Left renal cortex interstitium (tissue), 4 donors: ENCODE data around the gene PPP6R3. TPM values are rescaled to one million over a fixed set of nuclear protein-coding genes. Genes with fewer than 3 reads are reported as not detected.
"Not testable (repeated sequence)": the region's sequence is repeated elsewhere in the genome, so short reads cannot be mapped to it uniquely, and the experiment has no call there.

Source experiments
- DNase-seq, 4 donors: peaks; one replicate each; pipeline ENCODE4 v3.0.0-alpha.2; 2013; ENCODE audit warnings: low read depth in 4 of 4, low spot score in 2 of 4, missing footprints in 1 of 4
- polyA plus RNA-seq, 4 donors: library from polyadenylated mRNA; unstranded; fragments of 120-200 nt; gene quantifications; one replicate each; pipeline ENCODE4 v1.2.1, GENCODE V29; 2013; ENCODE audit not compliant: insufficient read length in 4 of 4

Gene PPP6R3
- polyA plus RNA-seq, 4 donors, result 83.7 to 128 (median 106) TPM

GRCh38 chr11:68635172-68635571 is 174.6 kb downstream of the PPP6R3 start:
- not testable (repeated sequence) for DNase-seq

DNA sequence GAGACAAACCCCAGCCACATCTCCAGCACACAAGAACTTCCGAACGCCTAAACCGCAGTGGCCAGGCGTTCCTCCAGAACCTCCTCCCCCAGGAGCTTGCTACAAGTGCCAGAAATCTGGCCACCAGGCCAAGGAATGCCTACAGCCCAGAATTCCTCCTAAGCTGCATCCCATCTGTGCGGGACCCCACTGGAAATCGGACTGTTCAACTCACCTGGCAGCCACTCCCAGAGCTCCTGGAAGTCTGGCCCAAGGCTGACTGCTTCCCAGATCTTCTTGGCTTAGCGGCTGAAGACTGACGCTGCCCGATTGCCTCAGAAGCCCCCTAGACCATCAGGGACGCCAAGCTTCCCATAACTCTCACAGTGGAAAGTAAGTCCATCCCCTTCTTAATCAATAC is 175.3 kb downstream of the PPP6R3 start:
- not testable (repeated sequence) for DNase-seq

DNA sequence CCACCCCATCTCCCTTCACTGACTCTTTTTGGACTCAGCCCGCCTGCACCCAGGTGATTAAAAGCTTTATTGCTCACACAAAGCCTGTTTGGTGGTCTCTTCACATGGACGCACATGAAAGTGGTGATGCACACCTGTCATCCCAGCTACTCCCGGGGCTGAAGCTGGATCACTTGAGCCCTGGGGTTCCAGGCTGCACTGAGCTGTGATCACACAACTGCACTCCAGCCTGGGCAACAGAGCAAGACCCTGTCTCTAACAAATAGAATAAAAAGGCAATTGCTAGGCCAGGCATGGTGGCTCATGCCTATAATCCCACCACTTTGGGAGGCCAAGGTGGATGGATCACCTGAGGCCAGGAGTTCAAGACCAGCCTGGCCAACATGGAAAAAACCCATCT is 178.8 kb downstream of the PPP6R3 start:
- not testable (repeated sequence) for DNase-seq

- DNase-seq, result no peak
Observed at GRCh38 chr11:68641880-68642279, 181.3 kb downstream of the PPP6R3 start.

DNA sequence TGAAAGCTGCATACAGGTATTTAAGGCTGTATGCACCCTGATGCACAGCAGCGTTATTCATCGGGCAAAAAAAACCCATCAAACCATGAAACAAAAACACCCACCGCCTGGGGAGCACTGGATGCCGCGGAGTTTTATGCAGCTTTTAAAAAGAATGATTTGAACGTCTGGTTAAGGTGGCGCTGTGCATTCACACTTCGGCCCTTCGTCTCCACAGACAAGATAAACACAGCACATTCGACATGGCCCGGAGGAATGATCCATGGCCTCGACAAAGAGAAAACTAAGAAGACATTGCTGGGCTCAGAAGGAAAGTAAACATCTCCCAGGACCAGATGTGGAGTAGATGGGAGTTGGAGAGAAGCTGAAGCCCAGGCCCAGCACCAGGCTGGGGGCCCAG is 183.0 kb downstream of the PPP6R3 start:
- peak in 1 of 4 donors; percentile 4 for DNase-seq

DNA sequence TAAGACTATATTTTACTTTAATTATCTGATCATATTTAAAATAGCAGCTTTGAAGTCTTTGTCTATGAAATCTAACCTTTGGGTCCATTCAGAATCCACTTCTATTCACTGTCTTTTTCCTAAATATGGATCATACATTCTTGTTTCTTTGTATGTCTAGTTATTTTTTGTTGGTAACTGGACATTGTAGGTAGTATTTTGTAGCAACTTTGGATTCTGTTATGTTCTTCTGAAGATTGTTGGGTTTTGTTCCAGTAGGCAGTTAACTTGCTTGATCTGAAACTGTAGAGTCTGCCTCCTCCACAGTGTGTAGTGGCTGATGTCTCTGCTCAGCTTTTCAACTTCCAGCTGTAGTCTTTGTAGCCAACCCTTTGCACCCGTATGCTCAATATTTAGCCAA is 186.3 kb downstream of the PPP6R3 start:
- no peak for DNase-seq

GRCh38 chr11:68649851-68650555 is 189.5 kb downstream of the PPP6R3 start:
- no peak for DNase-seq

DNA sequence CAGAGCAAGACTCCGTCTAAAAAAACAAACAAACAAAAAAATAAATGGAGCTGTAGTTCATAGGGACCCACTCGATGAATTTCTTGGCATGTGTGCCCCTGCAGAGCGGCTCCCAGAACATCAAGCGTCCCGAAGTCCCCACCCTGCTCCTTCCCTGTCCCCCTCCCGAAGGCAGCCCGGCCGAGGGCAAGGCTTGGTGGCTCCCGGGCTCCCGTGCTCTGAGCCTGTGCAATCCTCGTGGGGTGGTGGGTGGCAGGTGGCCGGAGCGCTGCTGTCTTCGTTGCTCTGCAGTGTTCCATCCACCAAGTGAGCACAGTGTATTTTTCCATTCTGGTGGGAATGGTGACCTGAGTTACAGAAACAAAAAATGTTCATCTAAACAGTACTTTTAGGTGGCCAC is 190.2 kb downstream of the PPP6R3 start:
- no peak for DNase-seq

DNA sequence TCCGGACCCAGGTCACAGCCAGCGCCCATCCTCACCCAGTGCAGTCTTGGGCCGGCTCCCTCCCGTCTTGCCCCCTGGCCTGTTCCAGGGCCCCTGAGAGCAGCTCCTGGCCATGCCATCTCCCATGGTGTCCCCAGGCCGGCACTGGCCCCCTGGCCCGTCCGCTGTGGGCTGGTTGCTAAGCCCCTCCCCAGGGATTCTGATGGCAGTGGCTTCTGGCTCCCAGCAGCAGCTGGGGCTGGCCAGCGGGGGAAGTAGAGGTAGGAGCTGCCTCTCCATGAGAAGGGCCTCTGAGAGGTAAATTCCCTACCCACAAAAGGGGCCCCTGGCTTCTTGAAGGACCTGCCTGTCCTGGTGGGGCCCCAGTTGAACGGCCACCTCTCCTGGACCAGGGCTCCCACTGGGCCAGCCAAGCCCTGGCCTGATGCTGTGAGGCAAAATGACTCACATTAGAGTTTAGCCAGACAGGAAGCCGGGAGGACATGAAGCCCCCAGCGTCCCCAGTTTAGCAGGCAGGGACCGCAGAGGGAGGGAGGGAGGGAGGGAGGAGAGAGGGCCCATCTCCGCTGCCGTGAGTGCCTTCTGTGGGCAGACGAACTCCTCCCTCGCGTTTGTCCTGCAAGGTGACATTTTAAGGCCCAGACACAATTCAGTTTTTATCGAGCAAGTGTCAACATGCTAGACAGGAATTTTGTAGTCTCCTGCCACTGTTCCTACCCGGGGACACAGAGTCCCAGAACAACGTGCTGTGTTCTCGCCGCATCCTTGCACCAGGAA is 190.8 kb downstream of the PPP6R3 start:
- DNase-seq, result no peak

DNA sequence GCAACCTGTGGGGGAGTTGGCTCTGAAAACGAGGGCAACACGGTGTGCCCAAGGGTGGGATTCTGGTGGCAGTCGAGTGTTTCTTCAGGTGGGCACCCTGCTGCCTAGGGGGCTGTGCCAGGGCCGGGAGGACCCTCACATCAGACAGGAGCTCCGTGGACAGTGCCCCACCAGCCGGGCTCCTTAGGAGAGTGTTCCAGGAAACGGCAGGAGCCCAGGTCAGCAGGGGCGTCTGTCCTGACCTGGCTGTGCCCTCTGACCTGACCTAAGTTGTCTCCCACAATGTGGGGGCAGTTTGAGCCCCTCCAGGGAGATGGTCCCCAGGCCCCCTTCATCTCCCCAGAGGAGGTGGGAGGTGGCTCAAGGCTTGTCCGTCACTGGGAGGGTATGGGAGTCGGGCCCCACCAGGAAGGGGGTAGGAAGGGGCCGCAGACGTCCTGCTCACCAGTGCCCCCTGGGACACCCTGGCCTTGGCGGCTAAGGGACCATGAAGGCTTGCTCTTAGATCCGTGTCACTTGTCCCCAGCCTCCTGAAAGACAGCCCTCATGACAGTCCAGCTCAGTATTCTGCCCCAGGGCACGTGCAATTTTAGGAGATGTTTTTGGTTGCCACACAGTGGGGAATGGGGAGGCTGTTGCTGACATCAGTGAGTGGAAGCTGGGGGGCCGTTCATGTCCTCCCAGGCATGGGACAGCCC is 191.6 kb downstream of the PPP6R3 start:
- DNase-seq, result no peak

DNA sequence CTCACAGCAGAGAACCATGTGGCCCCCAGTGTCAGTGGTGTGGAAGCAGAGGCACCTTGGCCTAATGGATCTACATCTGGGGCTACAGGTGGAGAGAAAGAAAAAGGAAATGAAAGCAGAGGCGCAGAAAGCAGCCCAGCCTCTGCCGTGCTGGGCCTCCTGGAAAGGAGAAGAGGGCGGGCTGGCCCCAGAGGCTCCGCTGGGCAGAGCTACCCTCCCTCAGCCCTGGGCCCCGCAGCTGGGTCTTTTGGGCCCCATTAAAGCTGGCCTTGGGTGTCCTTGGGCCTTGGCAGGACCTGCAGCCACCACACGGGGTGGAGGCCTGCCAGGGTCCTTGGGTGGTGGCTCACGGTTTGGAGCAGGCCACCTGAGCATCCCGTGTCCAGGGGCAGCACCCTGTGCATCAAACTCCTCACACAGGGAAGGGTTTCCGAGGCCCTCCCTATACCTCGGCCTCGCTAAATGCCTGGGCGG is 192.2 kb downstream of the PPP6R3 start:
- DNase-seq, result no peak

- no peak for DNase-seq
Observed at GRCh38 chr11:68653486-68654430, 193.2 kb downstream of the PPP6R3 start.

- no peak for DNase-seq
Observed at GRCh38 chr11:68654978-68655377, 194.4 kb downstream of the PPP6R3 start.

DNA sequence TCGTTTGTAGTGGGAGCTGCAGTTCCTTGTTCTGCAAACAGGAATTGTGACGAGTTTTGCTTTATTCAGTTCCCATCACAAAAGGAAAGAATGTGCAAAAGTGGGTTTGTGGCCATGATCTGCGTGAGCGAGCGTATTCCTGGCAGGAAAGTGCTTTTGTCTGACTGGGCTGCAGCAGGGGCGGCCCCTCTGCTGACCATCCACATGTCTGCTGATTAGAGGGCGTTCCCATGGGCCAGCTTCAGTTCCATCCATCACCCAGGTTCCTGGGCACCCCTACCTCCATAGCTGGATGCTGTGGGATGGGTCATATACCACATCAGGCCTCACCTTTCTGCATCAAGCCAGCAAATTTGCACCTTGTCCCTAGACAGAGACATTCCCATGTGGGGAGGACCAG is 194.9 kb downstream of the PPP6R3 start:
- DNase-seq, result no peak

- DNase-seq, result no peak
Observed at GRCh38 chr11:68655806-68656205, 195.3 kb downstream of the PPP6R3 start.

- DNase-seq, result no peak
Observed at GRCh38 chr11:68657021-68657780, 196.6 kb downstream of the PPP6R3 start.

DNA sequence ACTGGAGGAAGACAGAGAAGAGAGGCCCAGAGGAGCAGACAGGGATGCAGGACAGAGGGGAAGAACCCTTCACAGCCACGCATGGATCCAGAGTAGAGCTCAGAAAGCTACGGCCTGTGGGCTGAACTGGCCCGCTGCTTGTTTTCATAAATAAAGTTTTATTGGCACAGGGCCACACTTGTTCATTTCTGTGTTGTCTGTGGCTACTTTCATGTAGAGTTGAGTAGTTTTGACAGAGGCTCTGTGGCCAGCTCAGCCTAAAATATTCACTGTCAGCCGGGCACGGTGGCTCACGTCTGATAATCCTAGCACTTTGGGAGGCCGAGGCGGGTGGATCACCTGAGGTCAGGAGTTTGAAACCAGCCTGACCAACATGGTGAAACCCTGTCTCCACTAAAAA is 197.5 kb downstream of the PPP6R3 start:
- DNase-seq, result no peak

DNA sequence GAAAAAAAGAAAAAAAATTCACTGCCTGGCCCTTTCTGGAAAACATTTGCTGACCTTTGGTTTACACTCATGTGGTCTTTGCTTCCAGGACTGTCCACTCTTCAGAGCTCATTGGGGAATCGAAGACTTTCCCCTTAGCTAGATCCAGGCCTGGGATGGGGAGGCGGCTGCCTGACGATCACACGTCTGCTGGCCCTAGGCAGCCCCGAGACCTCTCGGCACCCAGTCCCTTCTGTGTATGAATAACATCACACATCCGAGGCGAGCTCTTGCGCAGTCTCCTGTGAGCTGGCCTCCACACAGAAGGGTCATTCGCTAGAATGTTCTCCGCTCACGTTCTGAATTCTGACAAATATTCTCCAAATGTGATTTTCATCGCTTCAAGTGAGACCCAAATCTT is 198.1 kb downstream of the PPP6R3 start:
- DNase-seq, result no peak

DNA sequence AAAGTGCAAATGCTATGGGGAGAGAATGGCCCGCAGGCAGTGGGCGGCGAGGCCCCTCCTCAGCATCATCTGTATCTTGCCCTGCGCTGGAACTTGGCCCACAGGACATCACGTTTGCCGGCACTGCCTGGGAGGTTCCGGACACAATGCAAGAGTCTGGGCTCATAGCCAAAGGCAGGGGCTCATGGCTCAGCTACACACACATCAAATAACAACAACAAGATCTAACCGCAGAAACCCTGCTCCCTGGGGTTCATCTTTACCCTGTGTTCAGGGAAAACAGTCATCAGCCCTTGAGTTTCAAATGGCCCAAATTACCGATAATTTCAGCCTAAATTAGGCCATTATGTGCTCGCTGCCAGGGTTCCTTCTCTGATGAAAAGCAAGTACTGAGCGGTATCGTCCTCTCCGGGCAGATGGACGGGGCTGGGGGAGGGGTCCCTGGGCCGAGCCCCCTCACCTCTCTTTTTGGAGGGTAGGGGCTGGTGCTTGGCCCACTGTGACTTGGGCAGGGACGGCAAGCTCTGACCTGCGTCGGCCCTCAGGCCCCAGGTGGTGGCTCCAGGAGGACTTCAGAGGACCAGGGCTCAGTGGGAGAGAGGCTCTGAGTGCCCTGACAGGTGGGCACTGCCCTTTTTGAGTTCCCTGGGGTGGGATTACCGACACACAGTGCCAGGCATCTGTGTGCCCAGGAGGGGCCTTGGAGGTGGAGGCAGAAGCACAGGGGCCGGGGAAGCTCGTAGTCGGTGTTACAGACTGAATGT is 198.8 kb downstream of the PPP6R3 start:
- peak in 3 of 4 donors; percentile 26 to 32 (median 30) for DNase-seq
